Muscle of leg (tissue), 11 donors: ENCODE data around the gene USE1. TPM values are rescaled to one million over a fixed set of nuclear protein-coding genes. Genes with fewer than 3 reads are reported as not detected.

Source experiments
- DNase-seq: peaks from one replicate; pipeline ENCODE4 v3.0.0; 2013
- H3K27ac ChIP-seq: one replicate; pipeline ENCODE4 v1.5.1; 2013; ENCODE audit warnings: mild to moderate bottlenecking, low read length, control low read depth
- H3K27me3 ChIP-seq: one replicate; pipeline ENCODE4 v1.6.1; 2013; ENCODE audit warnings: low read length; ENCODE audit not compliant: control insufficient read depth, insufficient read depth
- H3K36me3 ChIP-seq: one replicate; pipeline ENCODE4 v1.6.1; 2013; ENCODE audit warnings: low read length; ENCODE audit not compliant: control insufficient read depth, insufficient read depth
- H3K4me1 ChIP-seq: one replicate; pipeline ENCODE4 v1.6.1; 2013; ENCODE audit warnings: low read length; ENCODE audit not compliant: control insufficient read depth, insufficient read depth
- H3K4me3 ChIP-seq: one replicate; pipeline ENCODE4 v1.5.1; 2013; ENCODE audit warnings: low read length, control low read depth
- H3K9me3 ChIP-seq: replicated peaks from 2 replicates; pipeline ENCODE4 v1.6.1; 2013; ENCODE audit warnings: low read depth, low read length; ENCODE audit not compliant: control insufficient read depth
- WGBS: methylation state at CpG from one replicate; pipeline ENCODE4 v1.1.5; 2013; ENCODE audit warnings: missing lambda C conversion rate; ENCODE audit not compliant: insufficient coverage; 5-methylcytosine and 5-hydroxymethylcytosine counted together
- polyA plus RNA-seq, 8 donors: library from polyadenylated mRNA; unstranded; fragments of 120-200 nt; gene quantifications; one replicate each; pipeline versions ENCODE4 v1.2.1 to v1.2.3, GENCODE V29; 2013; ENCODE audit warnings: inconsistent platforms in 1 of 8, low replicate concordance in 1 of 8; ENCODE audit not compliant: insufficient read length in 8 of 8, insufficient read depth in 1 of 8
- total RNA-seq: library from RNA; stranded (reverse); fragments of 120-200 nt; gene quantifications from one replicate; pipeline ENCODE4 v1.2.4, GENCODE V29; 2013

USE1 gene
- total and polyA plus RNA-seq, 9 donors = 21.0 to 36.0 (median 28.7) TPM

- peaks cover 27% of the 10 kb centered on the region for H3K36me3 ChIP-seq
- H3K4me3 ChIP-seq = peak within 1 kb of the TSS; percentile 83
- no peaks in the 10 kb centered on the region for H3K9me3 ChIP-seq
- under 1% methylated on average over 21 of the region's 27 CpGs for WGBS
- peaks cover 15% of the 10 kb centered on the region for H3K4me1 ChIP-seq
- H3K27me3 ChIP-seq = no peaks in the 10 kb centered on the region
- H3K27ac ChIP-seq = peak within 1 kb of the TSS; percentile 89
- DNase-seq = peak; percentile 99
Observed at GRCh38 chr19:17266975-17267788, 52.0 kb downstream of the USE1 start, which contains the start of gene BABAM1. Gene BABAM1, plus strand, starts transcription at chr19:17267443. Its CDS starts 1,364 bp downstream, at chr19:17268807.

- peaks cover 15% of the 10 kb centered on the region for H3K4me1 ChIP-seq
- H3K9me3 ChIP-seq = no peaks in the 10 kb centered on the region
- peaks cover 36% of the 10 kb centered on the region for H3K36me3 ChIP-seq
- DNase-seq = no peak
- H3K4me3 ChIP-seq = no peak overlapping the region
- 96% methylated on average over 11 of the region's 13 CpGs for WGBS
- H3K27me3 ChIP-seq = no peaks in the 10 kb centered on the region
- H3K27ac ChIP-seq = no peak overlapping the region
Observed at GRCh38 chr19:17268754-17269153, 53.6 kb downstream of the USE1 start.

Other genes with a start within 250 kb of the USE1 start
- 3.2 TPM for gene CPAMD8, start 188.5 kb upstream of the USE1 start, total RNA-seq
- 10 to 100 TPM in 1 of 8 donors, 1 to 10 TPM in 7; 2.2 to 10.1 (median 6.3) TPM for gene CPAMD8, start 188.5 kb upstream of the USE1 start, polyA plus RNA-seq
- gene HAUS8, start 139.9 kb upstream of the USE1 start, total RNA-seq = 3.9 TPM
- gene HAUS8, start 139.9 kb upstream of the USE1 start, polyA plus RNA-seq = 10 to 100 TPM in 5 of 8 donors, 1 to 10 TPM in 3; 7.5 to 14.0 (median 10.1) TPM
- gene MYO9B, start 139.6 kb upstream of the USE1 start, total RNA-seq = 18.0 TPM
- 10 to 100 TPM; 30.1 to 55.5 (median 40.5) TPM for gene MYO9B, start 139.6 kb upstream of the USE1 start, polyA plus RNA-seq
- 3.1 TPM for gene OCEL1, start 10.9 kb downstream of the USE1 start, total RNA-seq
- gene OCEL1, start 10.9 kb downstream of the USE1 start, polyA plus RNA-seq = 10 to 100 TPM in 1 of 8 donors, 1 to 10 TPM in 7; 6.7 to 14.2 (median 9.4) TPM
- 32.4 TPM for gene NR2F6, start 30.6 kb downstream of the USE1 start, total RNA-seq
- gene NR2F6, start 30.6 kb downstream of the USE1 start, polyA plus RNA-seq = 10 to 100 TPM; 26.5 to 37.9 (median 30.8) TPM
- 5.2 TPM for gene USHBP1, start 49.4 kb downstream of the USE1 start, total RNA-seq
- gene USHBP1, start 49.4 kb downstream of the USE1 start, polyA plus RNA-seq = 1 to 10 TPM; 5.4 to 8.8 (median 6.5) TPM
- 85.8 TPM for gene BABAM1, start 52.1 kb downstream of the USE1 start, total RNA-seq
- 10 to 100 TPM; 81.3 to 97.9 (median 92.8) TPM for gene BABAM1, start 52.1 kb downstream of the USE1 start, polyA plus RNA-seq
- gene ANKLE1, start 66.5 kb downstream of the USE1 start, total RNA-seq = 0.44 TPM
- gene ANKLE1, start 66.5 kb downstream of the USE1 start, polyA plus RNA-seq = 1 to 10 TPM in 5 of 8 donors, under 1 TPM in 3; 0.70 to 1.5 (median 1.2) TPM
- 6.1 TPM for gene ABHD8, start 88.1 kb downstream of the USE1 start, total RNA-seq
- 10 to 100 TPM in 1 of 8 donors, 1 to 10 TPM in 7; 7.5 to 10.1 (median 8.4) TPM for gene ABHD8, start 88.1 kb downstream of the USE1 start, polyA plus RNA-seq
- gene MRPL34, start 90.5 kb downstream of the USE1 start, total RNA-seq = 28.3 TPM
- 10 to 100 TPM; 25.0 to 43.0 (median 36.4) TPM for gene MRPL34, start 90.5 kb downstream of the USE1 start, polyA plus RNA-seq
- 18.6 TPM for gene DDA1, start 94.2 kb downstream of the USE1 start, total RNA-seq
- gene DDA1, start 94.2 kb downstream of the USE1 start, polyA plus RNA-seq = 10 to 100 TPM; 32.5 to 42.2 (median 36.8) TPM
- gene ANO8, start 119.5 kb downstream of the USE1 start, total RNA-seq = 3.9 TPM
- 1 to 10 TPM; 4.3 to 8.3 (median 6.9) TPM for gene ANO8, start 119.5 kb downstream of the USE1 start, polyA plus RNA-seq
- 7.6 TPM for gene GTPBP3, start 122.2 kb downstream of the USE1 start, total RNA-seq
- 10 to 100 TPM in 5 of 8 donors, 1 to 10 TPM in 3; 9.2 to 16.3 (median 13.2) TPM for gene GTPBP3, start 122.2 kb downstream of the USE1 start, polyA plus RNA-seq
- gene PLVAP, start 162.0 kb downstream of the USE1 start, total RNA-seq = 23.1 TPM
- gene PLVAP, start 162.0 kb downstream of the USE1 start, polyA plus RNA-seq = 10 to 100 TPM; 43.2 to 70.0 (median 62.8) TPM
- not detected for gene CCDC194, start 178.8 kb downstream of the USE1 start, total RNA-seq
- not detected for gene CCDC194, start 178.8 kb downstream of the USE1 start, polyA plus RNA-seq
- gene BST2, start 190.3 kb downstream of the USE1 start, total RNA-seq = 4.7 TPM
- 1 to 10 TPM; 5.9 to 9.3 (median 6.3) TPM for gene BST2, start 190.3 kb downstream of the USE1 start, polyA plus RNA-seq
- 32.9 TPM for gene MVB12A, start 204.7 kb downstream of the USE1 start, total RNA-seq
- 10 to 100 TPM; 29.5 to 44.3 (median 33.2) TPM for gene MVB12A, start 204.7 kb downstream of the USE1 start, polyA plus RNA-seq
- 1.0 TPM for gene TMEM221, start 233.3 kb downstream of the USE1 start, total RNA-seq
- 1 to 10 TPM; 1.0 to 1.8 (median 1.2) TPM for gene TMEM221, start 233.3 kb downstream of the USE1 start, polyA plus RNA-seq
- gene NXNL1, start 245.6 kb downstream of the USE1 start, total RNA-seq = not detected
- not detected for gene NXNL1, start 245.6 kb downstream of the USE1 start, polyA plus RNA-seq